ENCODE results near the gene PWWP2B.

DNA sequence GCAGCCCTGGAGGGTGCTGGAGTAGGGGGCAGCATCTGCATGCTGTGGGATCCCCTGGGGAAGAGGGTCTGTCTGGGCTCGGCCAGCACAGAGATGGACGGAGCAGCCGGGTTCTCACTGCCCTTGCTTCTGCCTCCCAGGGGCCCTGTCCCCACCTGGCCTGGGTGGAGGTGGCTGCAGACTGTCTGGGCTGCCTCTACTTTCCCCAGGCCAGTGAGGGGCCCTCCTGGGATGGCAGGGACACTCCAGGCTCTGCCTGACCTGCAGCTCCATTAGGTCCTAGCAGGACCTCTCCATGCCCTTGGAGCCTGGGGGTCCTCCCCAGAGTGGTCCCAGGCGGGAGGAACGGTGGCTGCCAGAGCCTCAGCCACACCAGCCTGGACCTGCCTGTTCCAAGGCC lies 63.7 kb downstream of the PWWP2B start:
- TF ChIP-seq RFX5 (IDR thresholded peaks at IDR 0.05) (no peak), POLR2A (IDR thresholded peaks at IDR 0.05; ENCODE audit: low read length) (no peak), BHLHE40 (IDR thresholded peaks at IDR 0.05; ENCODE audit: low read depth, low read length) (no peak), EP300 (IDR thresholded peaks at IDR 0.05) (no peak), ZFP36 (IDR thresholded peaks at IDR 0.05; ENCODE audit: borderline replicate concordance, partially characterized antibody) (no peak), RAD21 (conservative IDR thresholded peaks at IDR 0.05 in 1 of 2, IDR thresholded peaks at IDR 0.05 in 1 of 2) (no peak), RCOR1 (IDR thresholded peaks at IDR 0.05; ENCODE audit: low read depth, low read length) (no peak), MAFK (IDR thresholded peaks at IDR 0.05; ENCODE audit: partially characterized antibody) (no peak), MAZ (IDR thresholded peaks at IDR 0.05; ENCODE audit: borderline replicate concordance, low read depth, low read length) (no peak)
- TF ChIP-seq, protein P1, sequence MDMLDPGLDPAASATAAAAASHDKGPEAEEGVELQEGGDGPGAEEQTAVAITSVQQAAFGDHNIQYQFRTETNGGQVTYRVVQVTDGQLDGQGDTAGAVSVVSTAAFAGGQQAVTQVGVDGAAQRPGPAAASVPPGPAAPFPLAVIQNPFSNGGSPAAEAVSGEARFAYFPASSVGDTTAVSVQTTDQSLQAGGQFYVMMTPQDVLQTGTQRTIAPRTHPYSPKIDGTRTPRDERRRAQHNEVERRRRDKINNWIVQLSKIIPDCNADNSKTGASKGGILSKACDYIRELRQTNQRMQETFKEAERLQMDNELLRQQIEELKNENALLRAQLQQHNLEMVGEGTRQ (IDR thresholded peaks at IDR 0.05), result no peak
- TF ChIP-seq, protein P2, sequence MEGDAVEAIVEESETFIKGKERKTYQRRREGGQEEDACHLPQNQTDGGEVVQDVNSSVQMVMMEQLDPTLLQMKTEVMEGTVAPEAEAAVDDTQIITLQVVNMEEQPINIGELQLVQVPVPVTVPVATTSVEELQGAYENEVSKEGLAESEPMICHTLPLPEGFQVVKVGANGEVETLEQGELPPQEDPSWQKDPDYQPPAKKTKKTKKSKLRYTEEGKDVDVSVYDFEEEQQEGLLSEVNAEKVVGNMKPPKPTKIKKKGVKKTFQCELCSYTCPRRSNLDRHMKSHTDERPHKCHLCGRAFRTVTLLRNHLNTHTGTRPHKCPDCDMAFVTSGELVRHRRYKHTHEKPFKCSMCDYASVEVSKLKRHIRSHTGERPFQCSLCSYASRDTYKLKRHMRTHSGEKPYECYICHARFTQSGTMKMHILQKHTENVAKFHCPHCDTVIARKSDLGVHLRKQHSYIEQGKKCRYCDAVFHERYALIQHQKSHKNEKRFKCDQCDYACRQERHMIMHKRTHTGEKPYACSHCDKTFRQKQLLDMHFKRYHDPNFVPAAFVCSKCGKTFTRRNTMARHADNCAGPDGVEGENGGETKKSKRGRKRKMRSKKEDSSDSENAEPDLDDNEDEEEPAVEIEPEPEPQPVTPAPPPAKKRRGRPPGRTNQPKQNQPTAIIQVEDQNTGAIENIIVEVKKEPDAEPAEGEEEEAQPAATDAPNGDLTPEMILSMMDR (IDR thresholded peaks at IDR 0.05), result no peak
- TF ChIP-seq, protein P3, sequence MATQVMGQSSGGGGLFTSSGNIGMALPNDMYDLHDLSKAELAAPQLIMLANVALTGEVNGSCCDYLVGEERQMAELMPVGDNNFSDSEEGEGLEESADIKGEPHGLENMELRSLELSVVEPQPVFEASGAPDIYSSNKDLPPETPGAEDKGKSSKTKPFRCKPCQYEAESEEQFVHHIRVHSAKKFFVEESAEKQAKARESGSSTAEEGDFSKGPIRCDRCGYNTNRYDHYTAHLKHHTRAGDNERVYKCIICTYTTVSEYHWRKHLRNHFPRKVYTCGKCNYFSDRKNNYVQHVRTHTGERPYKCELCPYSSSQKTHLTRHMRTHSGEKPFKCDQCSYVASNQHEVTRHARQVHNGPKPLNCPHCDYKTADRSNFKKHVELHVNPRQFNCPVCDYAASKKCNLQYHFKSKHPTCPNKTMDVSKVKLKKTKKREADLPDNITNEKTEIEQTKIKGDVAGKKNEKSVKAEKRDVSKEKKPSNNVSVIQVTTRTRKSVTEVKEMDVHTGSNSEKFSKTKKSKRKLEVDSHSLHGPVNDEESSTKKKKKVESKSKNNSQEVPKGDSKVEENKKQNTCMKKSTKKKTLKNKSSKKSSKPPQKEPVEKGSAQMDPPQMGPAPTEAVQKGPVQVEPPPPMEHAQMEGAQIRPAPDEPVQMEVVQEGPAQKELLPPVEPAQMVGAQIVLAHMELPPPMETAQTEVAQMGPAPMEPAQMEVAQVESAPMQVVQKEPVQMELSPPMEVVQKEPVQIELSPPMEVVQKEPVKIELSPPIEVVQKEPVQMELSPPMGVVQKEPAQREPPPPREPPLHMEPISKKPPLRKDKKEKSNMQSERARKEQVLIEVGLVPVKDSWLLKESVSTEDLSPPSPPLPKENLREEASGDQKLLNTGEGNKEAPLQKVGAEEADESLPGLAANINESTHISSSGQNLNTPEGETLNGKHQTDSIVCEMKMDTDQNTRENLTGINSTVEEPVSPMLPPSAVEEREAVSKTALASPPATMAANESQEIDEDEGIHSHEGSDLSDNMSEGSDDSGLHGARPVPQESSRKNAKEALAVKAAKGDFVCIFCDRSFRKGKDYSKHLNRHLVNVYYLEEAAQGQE (IDR thresholded peaks at IDR 0.05), result no peak
